HPDE6-E6E7 (cell line): Measurements from ENCODE around the gene HIC1.

Source experiments
- DNase-seq: peaks from one replicate; pipeline ENCODE4 v3.0.0; 2011; ENCODE audit warnings: missing footprints; ENCODE audit errors: extremely low spot score

The HIC1 gene

GRCh38 chr17:2060681-2061440 is 6.0 kb downstream of the HIC1 start:
- no peak for DNase-seq

DNA sequence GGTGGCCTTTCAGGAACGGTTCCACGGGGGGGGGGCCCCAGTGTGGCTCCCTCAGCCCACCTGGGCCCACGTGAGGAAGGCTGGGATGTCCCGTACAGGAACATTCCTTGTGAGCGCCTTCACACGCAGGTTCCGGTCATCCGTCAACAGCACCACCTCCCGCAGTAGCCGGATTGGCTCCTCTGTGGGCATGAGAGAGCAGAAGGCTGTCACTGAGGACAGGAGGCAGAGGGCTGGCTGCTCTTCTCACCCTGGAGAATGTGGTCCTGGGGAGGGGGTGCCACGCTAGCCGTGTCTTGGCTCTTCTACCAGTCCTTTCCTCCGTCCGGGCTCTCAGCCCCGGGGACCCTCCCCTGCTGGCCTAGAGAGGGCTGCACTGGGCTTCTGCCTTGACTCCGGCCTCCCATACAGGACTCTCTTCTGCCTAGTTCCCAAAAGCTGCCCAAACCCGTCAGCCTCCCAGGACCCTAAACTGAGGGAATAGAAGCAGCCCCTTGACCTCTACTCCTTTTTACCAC is 6.6 kb downstream of the HIC1 start:
- no peak for DNase-seq

- DNase-seq: no peak
These were observed 7.8 kb downstream of the HIC1 start for GRCh38 chr17:2062571-2063183.

DNA sequence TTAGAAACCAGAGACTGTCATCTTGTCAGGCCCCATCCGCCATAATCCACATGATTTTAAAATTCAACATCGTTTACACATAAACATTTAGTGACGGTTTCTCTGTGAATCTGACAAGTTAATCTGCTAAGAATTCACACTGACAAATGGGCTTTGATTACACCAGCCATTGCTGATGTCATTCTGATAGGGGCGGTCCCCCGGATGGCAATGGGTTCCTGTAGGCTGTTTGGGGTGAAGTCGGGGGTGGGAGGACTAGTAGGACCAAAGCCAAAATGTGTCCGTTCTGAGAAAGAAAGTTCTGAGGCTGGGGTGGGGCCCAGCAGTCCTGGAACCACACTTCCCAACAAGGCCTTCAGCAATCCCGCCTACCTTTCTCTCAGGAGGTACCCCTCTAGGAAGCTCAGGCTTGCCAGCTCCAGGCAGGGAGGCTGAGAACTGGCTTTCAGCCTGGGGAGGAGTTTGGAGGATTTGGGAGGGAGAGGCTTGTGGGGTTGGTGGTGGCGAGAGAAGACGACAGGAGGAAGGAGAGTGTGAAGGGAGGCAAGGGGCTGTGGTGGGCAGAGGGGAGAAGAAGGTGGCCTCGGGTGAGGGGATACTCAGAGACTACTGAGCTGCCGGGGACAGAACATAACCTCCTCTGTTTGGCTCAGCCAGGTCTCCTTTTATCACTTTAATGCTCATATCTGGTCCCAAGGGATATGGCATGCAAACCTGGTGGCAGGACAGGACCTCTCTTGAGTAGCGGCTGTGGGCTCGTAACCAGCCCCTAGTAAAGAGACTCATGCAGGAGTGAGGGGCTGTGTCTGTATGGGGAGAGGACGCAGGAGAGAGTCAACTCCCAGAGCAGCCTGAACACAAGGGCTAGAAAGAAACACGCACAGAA is 8.6 kb downstream of the HIC1 start:
- no peak for DNase-seq

DNA sequence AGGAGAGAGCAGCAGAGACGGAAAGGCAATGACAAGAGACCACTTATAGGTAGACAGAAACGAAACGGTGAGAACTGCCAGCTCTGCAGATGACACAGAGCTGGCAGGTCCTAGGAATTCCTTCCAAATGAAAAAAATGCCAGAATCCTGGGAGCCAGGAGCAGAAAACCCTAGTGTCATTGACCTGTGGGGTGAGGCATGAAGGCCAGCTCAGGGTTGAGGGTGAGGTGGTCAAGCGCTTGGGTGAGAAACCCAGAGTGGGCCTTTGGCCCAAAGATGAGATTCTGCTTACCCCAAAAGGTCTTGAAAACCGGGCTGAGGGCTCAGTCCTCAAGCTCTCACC is 9.2 kb downstream of the HIC1 start:
- DNase-seq: no peak

DNA sequence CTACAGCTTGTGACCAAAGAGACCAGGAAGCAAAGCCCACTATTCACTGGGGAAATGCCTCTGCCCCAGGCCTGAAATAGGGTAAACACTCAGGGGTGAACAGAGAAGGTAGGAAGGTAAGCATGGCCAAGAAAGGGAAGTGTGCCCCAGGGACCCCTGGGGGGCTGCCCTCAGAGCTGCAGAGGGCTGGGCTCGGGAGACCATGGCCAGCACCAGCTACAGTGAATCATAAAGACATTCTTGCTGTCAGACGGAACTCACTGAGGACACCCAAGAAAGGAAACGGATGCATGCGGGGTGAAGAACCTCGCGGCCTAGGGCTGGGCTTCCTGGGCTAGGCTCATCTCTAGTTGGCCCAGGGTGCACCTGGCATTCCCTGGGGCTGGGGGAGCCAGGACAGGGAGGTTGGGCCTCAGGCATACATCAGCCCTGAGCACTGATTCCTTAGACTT is 9.6 kb downstream of the HIC1 start:
- no peak for DNase-seq

GRCh38 chr17:2064980-2065785 is 10.3 kb downstream of the HIC1 start:
- DNase-seq: no peak

GRCh38 chr17:2065949-2066400 is 11.1 kb downstream of the HIC1 start:
- no peak for DNase-seq

- no peak for DNase-seq
These were observed 12.2 kb downstream of the HIC1 start for GRCh38 chr17:2067048-2067561.

GRCh38 chr17:2067608-2068024 is 12.7 kb downstream of the HIC1 start:
- no peak for DNase-seq

- no peak for DNase-seq
These were observed 13.2 kb downstream of the HIC1 start for GRCh38 chr17:2068031-2068518.

DNA sequence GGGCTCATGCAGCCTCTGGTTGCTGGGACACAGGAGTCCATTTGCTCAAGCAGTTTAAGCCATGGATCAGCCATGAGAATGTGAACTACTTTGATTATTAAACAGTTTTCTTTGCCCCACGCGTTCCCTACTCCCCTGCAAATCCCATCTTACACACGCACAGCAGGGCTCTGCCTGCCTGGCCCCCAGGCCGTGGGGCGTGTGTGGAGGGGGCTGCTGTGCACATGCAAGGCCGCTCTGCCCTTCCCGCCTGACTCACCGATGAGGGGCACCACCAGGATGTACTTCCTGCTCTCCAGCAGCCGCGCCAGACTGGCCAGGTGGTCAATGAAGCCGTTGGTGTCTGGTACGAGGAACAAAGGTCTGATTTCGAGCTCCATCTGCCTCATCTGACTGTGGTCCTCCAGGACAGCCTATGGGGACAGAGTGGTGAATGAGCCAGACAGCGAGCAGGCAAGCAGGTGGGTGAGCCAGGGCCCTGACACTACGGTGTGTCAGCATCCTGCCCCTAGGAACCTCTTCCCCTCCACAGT is 13.7 kb downstream of the HIC1 start:
- no peak for DNase-seq

DNA sequence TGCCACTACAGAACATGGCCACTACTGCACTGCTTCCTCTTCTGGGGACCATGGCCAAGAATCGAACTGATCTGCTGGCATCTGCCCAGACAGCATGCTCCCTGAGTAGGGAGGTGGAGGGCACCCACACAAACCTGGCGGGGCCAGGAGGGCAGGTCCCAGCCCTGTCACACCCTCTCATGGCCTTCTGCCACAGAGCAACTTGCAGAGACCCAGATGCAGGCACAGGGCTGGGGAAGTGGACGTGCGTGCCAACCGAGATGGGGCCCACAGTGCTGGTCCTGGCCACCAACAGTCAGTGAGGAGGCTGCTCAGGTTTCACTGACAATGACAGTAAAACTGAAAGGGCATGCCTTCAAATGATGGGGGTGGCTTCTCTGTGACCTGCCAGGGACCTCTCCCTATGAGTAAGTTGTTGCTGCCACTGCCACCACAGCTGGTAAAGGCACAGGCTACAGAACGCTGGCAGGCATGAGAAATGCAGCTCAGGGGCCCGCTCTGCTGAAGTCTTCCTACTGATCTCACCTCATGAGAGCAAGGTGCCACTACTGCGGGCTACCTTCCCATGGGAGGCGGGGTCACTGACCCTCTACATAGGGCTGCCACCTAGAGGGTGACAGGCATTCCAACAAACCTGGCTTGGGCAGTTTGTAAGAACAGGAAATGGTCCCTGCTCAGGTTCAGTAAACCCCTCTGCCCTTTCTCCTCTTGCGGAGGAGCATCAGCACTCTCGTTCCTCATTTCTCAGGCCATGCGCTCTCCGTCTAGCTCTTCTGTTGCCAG is 15.5 kb downstream of the HIC1 start:
- DNase-seq: no peak

DNA sequence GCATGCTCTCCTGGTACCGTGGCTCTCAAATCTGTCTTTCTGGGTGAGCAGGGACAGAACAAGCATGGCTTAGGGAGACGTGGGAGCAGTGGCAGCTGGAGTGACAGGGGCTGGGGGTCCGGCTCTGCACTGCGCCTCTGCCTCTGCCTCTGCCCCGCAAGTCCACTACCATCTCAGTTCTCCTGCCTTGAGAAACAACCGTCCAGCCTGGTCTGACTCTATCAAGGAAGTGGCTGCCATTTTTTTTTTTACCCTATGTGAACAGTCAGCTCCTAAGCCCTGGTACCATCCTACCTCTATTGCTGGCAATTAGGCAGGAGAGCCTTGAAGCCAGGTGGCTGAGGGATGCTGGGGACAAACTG is 16.1 kb downstream of the HIC1 start:
- DNase-seq: no peak

DNA sequence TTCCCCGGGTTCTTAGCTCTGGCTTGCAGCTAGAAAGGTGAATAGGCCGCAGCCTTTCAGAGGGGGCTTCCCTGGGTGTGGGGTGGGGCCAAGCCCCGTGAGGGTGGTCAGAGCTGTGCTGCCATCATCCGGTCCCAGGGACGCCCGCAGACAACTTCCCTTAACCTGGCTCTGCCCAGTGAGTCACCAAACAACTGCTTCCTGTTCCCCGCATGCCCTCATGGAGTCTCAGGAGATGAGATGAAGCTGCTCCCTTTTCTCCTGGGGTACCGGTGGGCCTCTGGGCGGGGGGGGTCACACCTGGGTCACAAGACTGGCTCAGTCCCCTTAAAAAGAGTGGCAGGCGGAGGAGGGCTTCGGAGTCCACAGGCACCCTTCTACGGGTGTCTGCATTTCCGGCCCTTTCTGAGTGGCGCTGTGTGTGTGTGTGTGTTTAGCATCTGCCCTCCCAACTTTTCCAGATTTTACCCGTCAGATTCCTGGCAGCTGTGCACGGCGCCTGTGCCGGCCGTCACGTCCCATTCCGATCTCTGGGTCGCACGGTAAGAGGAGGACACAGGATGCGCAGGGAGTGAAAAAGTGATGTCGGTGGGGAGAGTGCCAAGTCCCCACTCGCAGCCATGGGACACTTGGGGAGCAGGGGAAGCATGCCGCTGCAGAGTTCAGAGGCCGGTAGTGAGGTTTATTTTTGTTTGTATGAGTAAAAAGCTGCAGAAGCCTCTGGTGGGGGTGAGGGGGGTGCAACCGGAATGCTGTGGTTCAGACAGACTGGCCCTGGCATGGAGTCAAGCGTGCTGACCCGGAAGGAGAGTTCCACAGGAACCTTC is 16.8 kb downstream of the HIC1 start:
- DNase-seq: no peak

- DNase-seq: no peak
These were observed 20.0 kb downstream of the HIC1 start for GRCh38 chr17:2074919-2075318.

- DNase-seq: no peak
These were observed 20.6 kb downstream of the HIC1 start for GRCh38 chr17:2075336-2076086.
